Activated B cell treated with CpG ODN at 0.5 μM for 24 hours (primary cell): ENCODE measurements around the gene FYN. TPM values are rescaled to one million over a fixed set of nuclear protein-coding genes. Genes with fewer than 3 reads are reported as not detected.
A peak's percentile ranks its signal among the peaks of the same experiment; 100 is the strongest.

Experiments
- ATAC-seq: fragments of 200-7000 bp; cut with Tn5 transposase; one replicate; pipeline ENCODE4 v1.10.0; 2021; ENCODE audit warnings: low read depth, mild to moderate bottlenecking, moderate library complexity
- CTCF ChIA-PET: fragments of 350-600 bp; sonication (Branson Sonifier 250); formaldehyde crosslinking; loops from one replicate; lab custom pipeline; 2021; ENCODE audit warnings: antibody characterized with exemption; lab: Charles Lee
- POLR2A ChIA-PET: fragments of 350-600 bp; sonication (Branson Sonifier 250); formaldehyde crosslinking; loops from one replicate; lab custom pipeline; 2021; ENCODE audit warnings: antibody characterized with exemption; lab: Charles Lee
- DNase-seq: peaks from one replicate; pipeline ENCODE4 v3.0.0; 2022
- H3K27ac Mint-ChIP-seq: one replicate; pipeline ENCODE4 v1.8.0; 2020; ENCODE audit warnings: mixed read lengths
- H3K27me3 Mint-ChIP-seq: one replicate; pipeline ENCODE4 v1.8.0; 2021; ENCODE audit warnings: mixed read lengths
- H3K36me3 Mint-ChIP-seq: one replicate; pipeline ENCODE4 v1.8.0; 2021; ENCODE audit warnings: low read depth, mixed read lengths
- H3K4me1 Mint-ChIP-seq: one replicate; pipeline ENCODE4 v1.8.0; 2021; ENCODE audit warnings: mixed read lengths
- H3K4me3 Mint-ChIP-seq: one replicate; pipeline ENCODE4 v1.8.0; 2020; ENCODE audit warnings: mild to moderate bottlenecking, mixed read lengths
- H3K9me3 Mint-ChIP-seq: one replicate; pipeline ENCODE4 v1.8.0; 2020; ENCODE audit warnings: mixed read lengths
- intact Hi-C: fragments of 100-400 bp; cut with micrococcal nuclease; formaldehyde crosslinking; loops from one replicate; pipeline ENCODE4 v1.15.1; 2024
- total RNA-seq: library from RNA; stranded (reverse); gene quantifications from 2 replicates; pipeline ENCODE4 v1.2.3, GENCODE V29; 2022
- TF ChIP-seq, protein P1 (sequence below): fragments of 200-600 bp; IDR thresholded peaks from one replicate; pipeline ENCODE4 v1.8.0; 2022; ENCODE audit warnings: antibody characterized with exemption, mild to moderate bottlenecking

Gene FYN
- total RNA-seq, 1 donor from 2014 or later: 64.7 TPM

GRCh38 chr6:111832833-111833418, 40.3 kb downstream of the FYN start:
- TF ChIP-seq, protein P1, sequence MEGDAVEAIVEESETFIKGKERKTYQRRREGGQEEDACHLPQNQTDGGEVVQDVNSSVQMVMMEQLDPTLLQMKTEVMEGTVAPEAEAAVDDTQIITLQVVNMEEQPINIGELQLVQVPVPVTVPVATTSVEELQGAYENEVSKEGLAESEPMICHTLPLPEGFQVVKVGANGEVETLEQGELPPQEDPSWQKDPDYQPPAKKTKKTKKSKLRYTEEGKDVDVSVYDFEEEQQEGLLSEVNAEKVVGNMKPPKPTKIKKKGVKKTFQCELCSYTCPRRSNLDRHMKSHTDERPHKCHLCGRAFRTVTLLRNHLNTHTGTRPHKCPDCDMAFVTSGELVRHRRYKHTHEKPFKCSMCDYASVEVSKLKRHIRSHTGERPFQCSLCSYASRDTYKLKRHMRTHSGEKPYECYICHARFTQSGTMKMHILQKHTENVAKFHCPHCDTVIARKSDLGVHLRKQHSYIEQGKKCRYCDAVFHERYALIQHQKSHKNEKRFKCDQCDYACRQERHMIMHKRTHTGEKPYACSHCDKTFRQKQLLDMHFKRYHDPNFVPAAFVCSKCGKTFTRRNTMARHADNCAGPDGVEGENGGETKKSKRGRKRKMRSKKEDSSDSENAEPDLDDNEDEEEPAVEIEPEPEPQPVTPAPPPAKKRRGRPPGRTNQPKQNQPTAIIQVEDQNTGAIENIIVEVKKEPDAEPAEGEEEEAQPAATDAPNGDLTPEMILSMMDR: no peak
- Mint-ChIP-seq H3K4me1 (peaks cover 21% of the 10 kb centered on the region), H3K4me3 (peak overlapping the region; percentile 12), H3K36me3 (peaks cover 17% of the 10 kb centered on the region), H3K9me3 (no peaks in the 10 kb centered on the region), H3K27me3 (no peaks in the 10 kb centered on the region), H3K27ac (no peak overlapping the region)
- ChIA-PET CTCF (no interaction called here), POLR2A (interaction anchor here (0.6 to 1.3 kb wide), 2 partner anchors 12 to 39 kb away, joined by 7 to 9 read pairs; no protein-coding TSS in a partner anchor)
- DNase-seq: no peak
- peak; percentile 10 for ATAC-seq
- intact Hi-C loops: loop anchor here (1.0 kb wide), 1 partner anchor 9 kb away; no protein-coding TSS in a partner anchor

GRCh38 chr6:111831408-111831807, 41.8 kb downstream of the FYN start:
- Mint-ChIP-seq H3K4me1 (peaks cover 13% of the 10 kb centered on the region), H3K4me3 (no peak overlapping the region), H3K27ac (no peak overlapping the region), H3K36me3 (peaks cover 10% of the 10 kb centered on the region), H3K9me3 (no peaks in the 10 kb centered on the region), H3K27me3 (no peaks in the 10 kb centered on the region)
- no peak for ATAC-seq
- intact Hi-C loops: no loop called here
- TF ChIP-seq, protein P1: no peak
- POLR2A ChIA-PET: no interaction called here
- no peak for DNase-seq
- CTCF ChIA-PET: interaction anchor here (1.6 kb wide), 1 partner anchor 12 kb away, joined by 3 read pairs; no protein-coding TSS in a partner anchor

- ChIA-PET POLR2A (interaction anchor here (1.5 to 1.6 kb wide), 2 partner anchors 12 to 15 kb away, joined by 3 to 4 read pairs; no protein-coding TSS in a partner anchor), CTCF (interaction anchor here (1.6 kb wide), 1 partner anchor 14 kb away, joined by 3 read pairs; no protein-coding TSS in a partner anchor)
- H3K4me1 Mint-ChIP-seq: peaks cover 13% of the 10 kb centered on the region
- no peak for ATAC-seq
- H3K36me3 Mint-ChIP-seq: peaks cover 7% of the 10 kb centered on the region
- no peak overlapping the region for H3K4me3 Mint-ChIP-seq
- TF ChIP-seq, protein P1: no peak
- intact Hi-C loops: no loop called here
- no peak overlapping the region for H3K27ac Mint-ChIP-seq
- DNase-seq: no peak
- H3K27me3 Mint-ChIP-seq: no peaks in the 10 kb centered on the region
- no peaks in the 10 kb centered on the region for H3K9me3 Mint-ChIP-seq
These were observed 43.3 kb downstream of the FYN start for GRCh38 chr6:111829998-111830397.

DNA sequence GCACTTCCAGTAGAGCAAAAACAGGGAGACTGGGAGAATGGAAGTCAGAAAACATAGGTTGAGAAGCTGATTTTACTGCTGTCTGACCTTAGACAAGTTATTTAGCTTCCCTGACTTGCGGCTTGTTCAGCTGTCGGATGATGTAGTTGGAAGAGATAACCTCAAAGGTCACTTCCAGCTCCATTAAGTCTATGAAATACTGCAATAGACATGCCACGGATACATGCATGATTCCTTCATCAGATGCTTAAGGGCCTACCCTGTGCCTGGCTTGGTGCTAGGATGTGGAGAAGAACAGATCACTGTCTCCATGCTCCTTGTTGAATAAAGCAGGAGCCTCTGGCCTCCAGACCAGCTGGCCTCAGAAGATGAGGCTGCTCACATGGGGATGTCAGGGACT, 43.7 kb downstream of the FYN start:
- peaks cover 18% of the 10 kb centered on the region for H3K4me1 Mint-ChIP-seq
- no peak overlapping the region for H3K4me3 Mint-ChIP-seq
- ATAC-seq (no peak), DNase-seq (no peak)
- intact Hi-C loops: no loop called here
- TF ChIP-seq, protein P1: no peak
- H3K27me3 Mint-ChIP-seq: no peaks in the 10 kb centered on the region
- ChIA-PET POLR2A (interaction anchor here (1.5 to 1.6 kb wide), 2 partner anchors 11 to 15 kb away, joined by 3 to 4 read pairs; no protein-coding TSS in a partner anchor), CTCF (no interaction called here)
- peaks cover 7% of the 10 kb centered on the region for H3K36me3 Mint-ChIP-seq
- no peak overlapping the region for H3K27ac Mint-ChIP-seq
- no peaks in the 10 kb centered on the region for H3K9me3 Mint-ChIP-seq

- no peak for ATAC-seq
- no peak overlapping the region for H3K27ac Mint-ChIP-seq
- no peaks in the 10 kb centered on the region for H3K27me3 Mint-ChIP-seq
- H3K4me1 Mint-ChIP-seq: peaks cover 25% of the 10 kb centered on the region
- POLR2A ChIA-PET: interaction anchor here (1.5 to 1.6 kb wide), 2 partner anchors 11 to 16 kb away, joined by 3 to 4 read pairs; no protein-coding TSS in a partner anchor
- no peak overlapping the region for H3K4me3 Mint-ChIP-seq
- H3K36me3 Mint-ChIP-seq: peaks cover 5% of the 10 kb centered on the region
- CTCF ChIA-PET: no interaction called here
- H3K9me3 Mint-ChIP-seq: no peaks in the 10 kb centered on the region
- TF ChIP-seq, protein P1: no peak
- intact Hi-C loops: no loop called here
- no peak for DNase-seq
These were observed 44.4 kb downstream of the FYN start for GRCh38 chr6:111828809-111829208.
